Stimulated activated CD8-positive, alpha-beta memory T cell treated with anti-CD3 and anti-CD28 coated beads, Interleukin-4, amount 100 ng/mL, for 48 hours (primary cell): Measurements from ENCODE around the gene ISLR.

Experiments used
- DNase-seq: peaks from one replicate; pipeline ENCODE4 v3.0.0-alpha.2; 2020

The ISLR gene

GRCh38 chr15:74197176-74197965, 23.9 kb downstream of the ISLR start:
- DNase-seq = no peak

- no peak for DNase-seq
These were observed 25.8 kb downstream of the ISLR start for GRCh38 chr15:74199297-74199652.

GRCh38 chr15:74200412-74200815, 26.9 kb downstream of the ISLR start:
- no peak for DNase-seq

GRCh38 chr15:74200871-74201419, 27.4 kb downstream of the ISLR start:
- no peak for DNase-seq

- no peak for DNase-seq
These were observed 28.4 kb downstream of the ISLR start for GRCh38 chr15:74201710-74202420.

GRCh38 chr15:74202452-74203401, 29.2 kb downstream of the ISLR start, which contains the start of gene STRA6:
STRA6 (minus strand) TSS chr15:74202787; CDS start chr15:74202267, 520 bp downstream.
- DNase-seq = peak; percentile 32

- no peak for DNase-seq
These were observed 30.5 kb downstream of the ISLR start for GRCh38 chr15:74203914-74204431.

- no peak for DNase-seq
These were observed 32.1 kb downstream of the ISLR start for GRCh38 chr15:74205582-74205947.

GRCh38 chr15:74206801-74207281, 33.3 kb downstream of the ISLR start:
- no peak for DNase-seq

GRCh38 chr15:74207652-74208440, 34.3 kb downstream of the ISLR start:
- no peak for DNase-seq

GRCh38 chr15:74208496-74208895, 35.0 kb downstream of the ISLR start:
- DNase-seq = no peak

- DNase-seq = no peak
These were observed 35.5 kb downstream of the ISLR start for GRCh38 chr15:74208901-74209559.

- DNase-seq = no peak
These were observed 36.0 kb downstream of the ISLR start for GRCh38 chr15:74209560-74209958.

- no peak for DNase-seq
These were observed 36.6 kb downstream of the ISLR start for GRCh38 chr15:74209997-74210671.

GRCh38 chr15:74210729-74211128, 37.2 kb downstream of the ISLR start:
- DNase-seq = no peak

- no peak for DNase-seq
These were observed 38.1 kb downstream of the ISLR start for GRCh38 chr15:74211656-74212055.

- no peak for DNase-seq
These were observed 39.0 kb downstream of the ISLR start for GRCh38 chr15:74212494-74212893.

GRCh38 chr15:74213858-74214284, 40.4 kb downstream of the ISLR start:
- no peak for DNase-seq

GRCh38 chr15:74214324-74215021, 41.0 kb downstream of the ISLR start:
- no peak for DNase-seq

- DNase-seq = no peak
These were observed 42.4 kb downstream of the ISLR start for GRCh38 chr15:74215958-74216357.
